Fibroblast of lung (primary cell): ENCODE results near the gene CD2AP. TPM values are rescaled to one million over a fixed set of nuclear protein-coding genes. Genes with fewer than 3 reads are reported as not detected.
"Not testable (repeated sequence)": the region's sequence is repeated elsewhere in the genome, so short reads cannot be mapped to it uniquely, and the experiment has no call there.

Experiments
- DNase-seq, 2 donors: peaks; one replicate each; pipeline versions ENCODE4 v3.0.0 to v3.0.0-alpha.2; 2010; ENCODE audit warnings: low read depth in 2 of 2
- H2AFZ ChIP-seq: 2 replicates; pipeline ENCODE4 v1.5.1; 2012; ENCODE audit warnings: low read length, control low read depth, inconsistent platforms
- H3K27ac ChIP-seq: 2 replicates; pipeline ENCODE4 v1.5.1; 2011; ENCODE audit warnings: low read length, control low read depth; ENCODE audit not compliant: insufficient read depth
- H3K27me3 ChIP-seq: 2 replicates; pipeline ENCODE4 v1.5.1; 2011; ENCODE audit warnings: mild to moderate bottlenecking, low read length; ENCODE audit not compliant: control insufficient read depth, insufficient read depth
- H3K36me3 ChIP-seq: 2 replicates; pipeline ENCODE4 v1.5.1; 2011; ENCODE audit warnings: low read length; ENCODE audit not compliant: control insufficient read depth, insufficient read depth
- H3K4me1 ChIP-seq: 2 replicates; pipeline ENCODE4 v1.5.1; 2011; ENCODE audit warnings: low read length; ENCODE audit not compliant: control insufficient read depth, insufficient read depth; ENCODE audit errors: extremely low read depth
- H3K4me2 ChIP-seq: 2 replicates; pipeline ENCODE4 v1.5.1; 2011; ENCODE audit warnings: low read length, control low read depth; ENCODE audit not compliant: insufficient read depth; ENCODE audit errors: extremely low read depth
- H3K4me3 ChIP-seq, 4 experiments: fragments of 200-600 bp in 1 of 4; sonication (generic) in 1 of 4; replicated peaks in 1 of 4; 2 replicates each; pipeline ENCODE4 v1.5.1; 2011 to 2016; ENCODE audit warnings: low read length in 4 of 4, low read depth in 3 of 4, mild to moderate bottlenecking in 3 of 4, control low read depth in 2 of 4, inconsistent platforms in 1 of 4, mixed read lengths in 1 of 4; ENCODE audit not compliant: insufficient read depth in 1 of 4; ENCODE audit errors: control extremely low read depth in 1 of 4
- H3K79me2 ChIP-seq: 2 replicates; pipeline ENCODE4 v1.5.1; 2012; ENCODE audit warnings: mild to moderate bottlenecking, low read length, inconsistent platforms; ENCODE audit not compliant: control insufficient read depth, insufficient read depth
- H3K9ac ChIP-seq: 2 replicates; pipeline ENCODE4 v1.5.1; 2011; ENCODE audit warnings: mild to moderate bottlenecking, low read length, control low read depth; ENCODE audit not compliant: insufficient read depth
- H3K9me3 ChIP-seq: 2 replicates; pipeline ENCODE4 v1.5.1; 2012; ENCODE audit warnings: low read depth, low read length; ENCODE audit not compliant: control insufficient read depth, insufficient read depth
- H4K20me1 ChIP-seq: 2 replicates; pipeline ENCODE4 v1.5.1; 2011; ENCODE audit warnings: low read length; ENCODE audit not compliant: control insufficient read depth, insufficient read depth; ENCODE audit errors: extremely low read depth
- EZH2 ChIP-seq: IDR thresholded peaks from 2 replicates; pipeline ENCODE4 v1.5.1; 2012; ENCODE audit warnings: low read length, control low read depth, mild to moderate bottlenecking; ENCODE audit errors: missing control alignments
- polyA plus RNA-seq, 2 donors: library from polyadenylated mRNA; depleted of rRNA in 1 of 2; stranded (reverse) in 1 of 2; unstranded in 1 of 2; fragments of >200 nt; gene quantifications; 2 replicates each; pipeline ENCODE4 v1.2.1, GENCODE V29; 2011 to 2012; ENCODE audit warnings: missing spikeins in 1 of 2
- total RNA-seq: library from RNA; depleted of rRNA; stranded (reverse); fragments of >200 nt; gene quantifications from 2 replicates; pipeline ENCODE4 v1.2.1, GENCODE V29; 2014
- TF ChIP-seq, protein P1 (sequence below), 2 donors: IDR thresholded peaks in 1 of 2; conservative IDR thresholded peaks in 1 of 2; 1 replicate in 1 of 2; 2 replicates in 1 of 2; pipeline ENCODE4 v1.5.1; 2011 to 2012; ENCODE audit warnings: low read length in 2 of 2, control low read depth in 1 of 2, inconsistent platforms in 1 of 2, low read depth in 1 of 2, mild to moderate bottlenecking in 1 of 2

The CD2AP gene
- total and polyA plus RNA-seq, 2 donors (not counting 1 experiment from before 2014, with no cell fraction given) = 15.7 to 17.2 TPM

DNA sequence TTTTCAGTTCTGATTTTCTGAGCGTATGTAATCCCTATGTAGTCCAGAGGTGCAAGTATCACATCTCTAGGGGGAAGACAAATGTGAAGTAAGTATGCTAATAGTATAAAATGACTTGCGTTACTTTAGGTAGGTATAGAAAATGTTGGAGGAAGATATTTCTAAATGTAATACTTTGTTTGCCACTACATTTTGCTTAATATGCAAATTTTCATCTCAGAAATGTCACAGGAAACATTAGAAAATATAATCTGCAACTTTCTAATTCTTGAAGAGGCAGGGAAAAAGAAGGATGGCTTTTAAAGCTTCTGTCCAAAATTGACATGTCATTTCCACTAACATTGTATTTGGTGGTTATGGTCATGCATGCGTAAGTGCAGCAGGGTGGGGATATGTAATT, 85.6 kb downstream of the CD2AP start:
- H2AFZ ChIP-seq = no peak overlapping the region
- H3K27ac ChIP-seq = no peak overlapping the region
- H3K36me3 ChIP-seq = peaks cover 1% of the 10 kb centered on the region
- no peak for DNase-seq
- no peak for TF ChIP-seq EZH2
- TF ChIP-seq, protein P1, sequence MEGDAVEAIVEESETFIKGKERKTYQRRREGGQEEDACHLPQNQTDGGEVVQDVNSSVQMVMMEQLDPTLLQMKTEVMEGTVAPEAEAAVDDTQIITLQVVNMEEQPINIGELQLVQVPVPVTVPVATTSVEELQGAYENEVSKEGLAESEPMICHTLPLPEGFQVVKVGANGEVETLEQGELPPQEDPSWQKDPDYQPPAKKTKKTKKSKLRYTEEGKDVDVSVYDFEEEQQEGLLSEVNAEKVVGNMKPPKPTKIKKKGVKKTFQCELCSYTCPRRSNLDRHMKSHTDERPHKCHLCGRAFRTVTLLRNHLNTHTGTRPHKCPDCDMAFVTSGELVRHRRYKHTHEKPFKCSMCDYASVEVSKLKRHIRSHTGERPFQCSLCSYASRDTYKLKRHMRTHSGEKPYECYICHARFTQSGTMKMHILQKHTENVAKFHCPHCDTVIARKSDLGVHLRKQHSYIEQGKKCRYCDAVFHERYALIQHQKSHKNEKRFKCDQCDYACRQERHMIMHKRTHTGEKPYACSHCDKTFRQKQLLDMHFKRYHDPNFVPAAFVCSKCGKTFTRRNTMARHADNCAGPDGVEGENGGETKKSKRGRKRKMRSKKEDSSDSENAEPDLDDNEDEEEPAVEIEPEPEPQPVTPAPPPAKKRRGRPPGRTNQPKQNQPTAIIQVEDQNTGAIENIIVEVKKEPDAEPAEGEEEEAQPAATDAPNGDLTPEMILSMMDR (conservative IDR thresholded peaks at IDR 0.05 in 1 of 2, IDR thresholded peaks at IDR 0.05 in 1 of 2; ENCODE audit: low read depth in 1 of 2, low read length in 2 of 2) = no peak
- H3K4me2 ChIP-seq = no peak overlapping the region
- no peaks in the 10 kb centered on the region for H3K9me3 ChIP-seq
- H3K27me3 ChIP-seq = no peaks in the 10 kb centered on the region
- no peaks in the 10 kb centered on the region for H4K20me1 ChIP-seq
- no peaks in the 10 kb centered on the region for H3K79me2 ChIP-seq
- no peaks in the 10 kb centered on the region for H3K4me1 ChIP-seq
- no peak overlapping the region for H3K9ac ChIP-seq
- no peak overlapping the region for H3K4me3 ChIP-seq

DNA sequence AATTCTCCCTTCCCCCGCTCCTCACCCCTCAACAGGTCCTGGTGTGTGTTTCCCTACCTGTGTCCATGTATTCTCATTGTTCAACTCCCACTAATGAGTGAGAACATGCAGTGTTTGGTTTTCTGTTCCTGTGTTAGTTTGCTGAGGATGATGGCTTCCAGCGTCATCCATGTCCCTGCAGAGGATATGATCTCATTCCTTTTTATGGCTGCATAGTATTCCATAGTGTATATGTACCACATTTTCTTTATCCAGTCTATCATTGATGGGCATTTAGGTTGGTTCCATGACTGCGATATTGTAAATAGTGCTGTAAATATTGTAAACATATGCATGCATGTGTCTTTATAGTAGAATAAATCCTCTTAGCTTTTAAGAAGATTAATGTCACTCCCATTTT, 89.0 kb downstream of the CD2AP start:
- not testable (repeated sequence) for H2AFZ ChIP-seq, H3K36me3 ChIP-seq, H3K9ac ChIP-seq, H3K9me3 ChIP-seq, H3K27me3 ChIP-seq, H3K4me3 ChIP-seq, H4K20me1 ChIP-seq, H3K27ac ChIP-seq, H3K4me2 ChIP-seq, DNase-seq, H3K4me1 ChIP-seq, H3K79me2 ChIP-seq

DNA sequence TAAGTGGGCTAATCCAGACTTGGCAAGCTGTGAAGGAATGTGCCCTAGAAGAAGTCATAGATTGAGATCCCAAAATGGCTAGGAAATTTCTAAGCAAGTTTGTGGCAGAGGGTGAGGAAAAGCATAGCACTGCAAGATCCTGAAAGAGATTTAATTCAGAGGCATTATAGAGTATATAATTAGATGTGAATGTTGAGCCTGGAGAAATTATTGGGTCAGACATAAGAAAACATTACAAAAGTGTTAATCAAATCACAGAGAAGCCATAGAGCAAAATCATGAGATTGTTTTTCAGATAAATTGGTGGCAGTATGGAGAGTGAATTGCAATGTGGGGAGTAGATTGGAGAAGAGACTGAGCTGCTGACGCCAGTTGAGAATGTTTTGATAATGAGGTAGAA, 90.0 kb downstream of the CD2AP start:
- Histone ChIP-seq H4K20me1 (no peaks in the 10 kb centered on the region), H3K4me1 (no peaks in the 10 kb centered on the region), H3K4me2 (no peak overlapping the region), H3K9me3 (no peaks in the 10 kb centered on the region), H3K27ac (no peak overlapping the region), H3K27me3 (no peaks in the 10 kb centered on the region), H3K4me3 (no peak overlapping the region), H3K9ac (no peak overlapping the region), H3K36me3 (peaks cover under 1% of the 10 kb centered on the region), H3K79me2 (no peaks in the 10 kb centered on the region), H2AFZ (no peak overlapping the region)
- DNase-seq = no peak
- TF ChIP-seq EZH2 = no peak
- TF ChIP-seq, protein P1 (conservative IDR thresholded peaks at IDR 0.05 in 1 of 2, IDR thresholded peaks at IDR 0.05 in 1 of 2; ENCODE audit: low read depth in 1 of 2, low read length in 2 of 2) = no peak
